Left hindlimb (tissue), 1 donor: ENCODE results near the gene ATG3.
"Not testable (repeated sequence)": the region's sequence is repeated elsewhere in the genome, so short reads cannot be mapped to it uniquely, and the experiment has no call there.

Experiments used
- DNase-seq: peaks from one replicate; pipeline ENCODE4 v3.0.0-alpha.2; 2018

The ATG3 gene

DNA sequence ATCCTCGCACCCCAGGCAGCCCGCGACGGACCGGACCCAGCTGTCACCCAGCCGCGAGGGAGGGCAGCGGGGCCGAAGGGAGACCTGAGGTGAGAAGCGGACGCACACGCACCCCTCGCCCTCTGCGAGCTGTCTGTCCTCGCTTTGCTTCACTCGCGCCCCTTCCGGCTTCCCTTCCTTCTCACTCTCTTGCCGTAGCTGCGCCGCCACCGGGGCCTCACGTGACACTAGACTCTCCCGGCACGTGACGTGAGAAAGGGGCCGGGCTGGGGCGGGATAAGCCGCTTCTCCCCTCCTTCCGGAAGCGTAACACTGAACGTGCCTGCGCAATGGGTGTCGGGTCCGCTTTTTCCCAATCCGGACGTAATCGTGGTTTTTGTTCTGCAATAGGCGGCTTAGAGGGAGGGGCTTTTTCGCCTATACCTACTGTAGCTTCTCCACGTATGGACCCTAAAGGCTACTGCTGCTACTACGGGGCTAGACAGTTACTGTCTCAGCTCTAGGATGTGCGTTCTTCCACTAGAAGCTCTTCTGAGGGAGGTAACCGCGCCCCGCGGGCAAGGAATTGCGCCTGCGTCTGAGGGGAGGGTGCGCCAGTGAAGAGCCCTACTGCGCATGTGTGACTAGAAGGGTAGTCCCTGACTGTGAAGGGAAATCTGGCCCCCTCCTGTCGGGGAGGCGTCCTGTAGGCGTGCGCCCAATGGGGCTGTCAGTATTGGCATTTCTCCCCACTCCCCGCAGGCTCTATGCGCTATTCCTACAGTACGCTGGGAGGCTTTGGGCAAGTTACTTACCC is at the start of gene ATG3, which contains the start of gene SLC35A5:
ATG3 (minus strand) TSS at position 229 of the 796 bp plus-strand sequence. CDS start 434 bp downstream, outside the sequence.
SLC35A5 (plus strand) TSS at position 312 of the 796 bp plus-strand sequence. CDS start 1,359 bp downstream, outside the sequence.
- peak; percentile 99 for DNase-seq

DNA sequence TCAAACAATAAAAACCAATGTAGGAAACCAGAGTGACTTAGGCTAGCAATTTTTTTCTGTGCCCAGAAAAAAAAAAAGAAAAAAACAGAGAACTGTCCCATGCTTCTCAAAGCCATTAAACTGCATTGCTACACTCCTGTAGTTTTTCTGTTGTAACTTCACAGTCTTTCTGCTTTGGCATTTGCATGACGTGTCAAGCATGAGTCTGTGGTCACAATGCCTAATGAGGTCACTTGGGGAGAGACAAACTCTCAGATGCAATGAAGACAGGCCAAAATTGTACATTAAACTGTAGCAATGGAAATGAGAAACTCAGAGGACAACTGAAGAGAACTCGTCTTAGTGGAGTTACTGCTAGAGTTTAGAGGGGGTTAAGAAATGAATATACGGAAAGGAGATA is 48.4 kb upstream of the ATG3 start:
- no peak for DNase-seq

DNA sequence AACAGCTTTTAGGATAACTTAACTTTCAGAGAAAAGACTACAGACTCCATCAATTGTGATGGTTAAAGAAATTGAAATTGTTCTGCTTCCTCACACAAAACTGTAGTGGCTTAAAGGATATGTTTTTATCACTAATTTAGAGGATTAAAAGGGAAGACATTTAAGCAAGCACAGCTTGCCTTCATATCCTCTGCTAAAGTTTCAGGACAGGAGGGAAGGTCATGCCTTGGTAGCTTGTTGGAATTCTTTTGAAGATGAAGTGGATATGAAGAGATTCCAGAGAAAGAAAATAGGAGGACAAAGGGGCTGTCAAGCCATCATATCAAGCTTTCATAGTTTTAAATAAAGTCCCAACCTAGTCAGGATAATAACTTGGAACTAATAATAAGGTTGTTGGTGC is 46.1 kb upstream of the ATG3 start:
- no peak for DNase-seq

DNA sequence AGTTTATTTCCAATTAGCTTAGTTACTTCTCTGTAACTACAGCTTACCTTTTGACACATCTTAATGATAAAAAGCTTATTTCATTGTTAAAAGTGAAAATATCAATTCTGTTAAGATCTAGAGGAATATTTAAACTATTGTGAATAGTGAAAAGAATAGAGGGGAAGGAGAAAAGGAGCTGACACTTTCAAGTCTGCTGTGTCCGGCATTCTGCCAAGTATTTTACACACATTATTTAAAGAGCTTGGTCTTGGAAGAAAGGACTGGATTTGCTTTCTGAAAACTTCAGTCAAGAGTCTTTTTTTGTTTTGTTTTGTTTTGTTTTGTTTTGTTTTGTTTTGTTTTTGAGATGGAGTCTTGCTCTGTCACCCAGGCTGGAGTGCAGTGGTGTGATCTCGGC is 44.3 kb upstream of the ATG3 start:
- DNase-seq: no peak

DNA sequence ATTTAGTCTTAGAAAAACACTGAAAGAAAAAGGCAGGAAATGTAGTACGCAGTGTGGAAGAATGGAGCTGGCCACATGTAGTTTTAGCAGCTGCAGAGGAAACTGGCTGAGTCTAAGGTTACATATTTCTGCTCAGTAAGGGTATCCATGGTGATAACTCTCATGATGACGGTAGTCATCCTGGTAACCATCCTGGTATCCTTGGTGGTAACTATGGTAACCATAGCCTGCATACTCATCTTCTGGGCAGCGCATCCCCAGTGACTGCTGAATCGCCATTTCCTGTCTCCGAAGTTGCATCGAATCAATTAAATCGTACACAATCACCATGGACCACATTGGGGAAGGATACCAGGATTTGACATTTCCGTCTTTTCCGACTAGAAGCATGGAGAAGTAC is 43.5 kb upstream of the ATG3 start:
- peak; percentile 45 for DNase-seq

DNA sequence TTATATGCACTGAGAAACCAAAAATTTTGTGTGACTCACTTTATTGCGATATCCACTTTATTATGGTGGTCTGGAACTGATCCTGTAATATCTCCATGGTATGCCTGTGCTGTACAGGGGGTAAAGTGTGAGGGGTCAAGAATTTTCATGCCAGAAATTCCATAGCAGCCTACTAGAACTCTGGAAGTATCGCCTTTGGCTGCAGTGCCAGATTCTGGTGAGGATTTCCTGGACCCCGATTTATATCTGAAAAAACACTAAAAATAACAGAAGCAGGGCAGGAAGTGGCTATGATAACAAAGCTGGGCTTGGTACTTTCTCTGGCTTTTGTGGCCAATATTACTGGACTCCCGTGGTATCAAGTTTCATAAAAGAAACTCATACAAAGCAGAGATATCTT is 42.8 kb upstream of the ATG3 start:
- DNase-seq: no peak

DNA sequence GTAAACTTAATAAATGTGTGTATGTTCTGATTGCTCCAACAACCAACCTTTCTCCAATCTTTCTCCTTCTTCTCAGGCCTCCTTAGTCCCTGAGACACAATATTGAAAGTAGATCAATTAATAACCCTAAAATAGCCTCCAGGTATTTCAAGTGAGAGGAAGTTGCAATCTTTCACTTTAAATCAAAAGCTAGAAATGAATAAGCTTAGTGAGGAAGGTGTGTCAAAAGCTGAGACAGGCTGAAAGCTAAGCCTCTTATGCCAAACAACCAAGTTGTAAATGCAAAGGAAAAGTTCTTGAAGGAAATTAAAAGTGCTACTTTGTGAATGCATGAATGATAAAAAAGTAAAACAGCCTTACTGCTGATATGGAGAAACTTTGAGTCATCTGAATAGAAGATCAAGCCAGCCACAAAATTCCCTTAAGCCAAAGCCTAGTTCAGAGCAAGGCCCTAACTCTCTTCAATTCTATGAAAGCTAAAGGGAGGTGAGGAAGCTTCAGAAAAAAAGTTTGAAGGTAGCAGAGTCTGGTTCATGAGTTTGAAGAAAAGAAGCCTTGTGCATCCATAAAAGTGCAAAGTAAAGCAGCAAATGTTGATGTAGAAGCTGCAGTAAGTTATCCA is 40.6 kb upstream of the ATG3 start:
- DNase-seq: no peak

DNA sequence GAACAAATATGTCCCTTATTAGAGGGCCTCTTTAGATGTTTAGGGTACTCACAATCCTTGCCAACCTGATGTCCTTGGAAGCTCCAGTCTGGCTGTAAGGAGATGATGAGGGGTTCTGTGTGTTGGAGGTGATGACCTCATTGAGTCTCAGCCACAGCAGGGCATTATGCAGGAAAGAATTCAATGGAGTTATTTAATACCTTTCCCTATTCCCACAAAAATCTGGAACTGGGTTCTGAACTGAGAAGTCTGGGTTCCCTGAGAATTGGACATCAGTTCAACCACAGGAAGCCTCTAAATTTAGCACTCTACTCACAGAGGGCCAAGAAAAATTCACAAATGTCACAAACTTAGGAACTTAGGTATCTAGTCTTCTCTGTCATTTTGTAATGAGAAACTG is 37.0 kb upstream of the ATG3 start:
- no peak for DNase-seq

DNA sequence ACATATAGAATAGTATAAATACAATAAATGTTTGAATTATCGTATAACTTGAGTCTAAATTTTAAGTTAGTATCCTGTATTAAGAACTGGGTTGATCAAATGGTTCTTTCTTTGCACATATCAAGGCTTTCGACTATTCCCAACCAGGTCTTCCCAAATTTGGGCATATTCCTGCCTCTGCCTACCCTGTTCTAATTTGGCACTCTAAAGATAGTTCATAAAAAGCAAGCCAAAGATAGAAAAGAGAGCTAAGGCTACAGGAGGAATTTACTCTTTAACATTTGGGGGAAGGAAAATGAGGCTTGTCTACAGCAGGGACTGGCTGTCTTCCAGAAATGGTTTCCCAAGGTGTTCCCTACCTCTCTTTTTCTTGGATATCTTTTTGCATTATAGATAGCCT is 36.2 kb upstream of the ATG3 start:
- no peak for DNase-seq

DNA sequence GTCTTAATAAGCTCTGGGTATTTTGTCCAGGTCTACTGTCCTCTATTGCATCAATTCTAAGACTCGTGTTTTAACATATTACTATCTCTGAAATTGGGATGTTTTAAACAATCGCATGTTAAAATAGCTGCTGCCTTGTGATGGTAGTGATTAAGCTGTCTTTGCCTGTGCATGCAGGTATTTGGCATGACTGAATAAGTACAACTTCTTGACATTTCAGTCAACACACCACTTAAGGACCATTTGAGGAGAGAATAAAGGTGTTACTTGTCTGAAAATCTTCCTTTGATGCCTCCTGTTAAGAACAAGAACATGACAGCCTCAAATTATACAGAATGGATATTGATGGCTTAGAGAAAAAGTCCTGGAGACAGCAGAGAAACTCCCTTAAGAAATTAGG is 33.1 kb upstream of the ATG3 start:
- no peak for DNase-seq

DNA sequence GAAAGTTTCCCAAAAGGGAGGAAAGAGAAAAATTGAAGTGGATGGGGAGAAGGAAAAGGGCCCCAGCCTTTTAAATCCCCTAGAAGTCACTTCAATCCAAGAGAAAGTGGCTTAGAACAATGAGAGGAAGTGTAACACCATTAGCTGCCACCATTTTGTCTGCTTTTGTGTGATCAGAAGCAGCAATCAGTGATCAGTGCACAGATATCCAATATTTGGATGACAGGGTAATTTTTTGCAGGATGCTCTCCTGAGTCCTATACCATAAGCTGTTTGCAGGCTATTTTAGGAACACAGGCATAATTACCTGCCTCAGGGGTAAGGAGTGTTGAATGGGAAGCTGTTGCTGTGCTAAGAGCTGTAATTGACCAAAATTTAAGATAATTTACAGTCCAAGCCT is 31.5 kb upstream of the ATG3 start:
- no peak for DNase-seq

DNA sequence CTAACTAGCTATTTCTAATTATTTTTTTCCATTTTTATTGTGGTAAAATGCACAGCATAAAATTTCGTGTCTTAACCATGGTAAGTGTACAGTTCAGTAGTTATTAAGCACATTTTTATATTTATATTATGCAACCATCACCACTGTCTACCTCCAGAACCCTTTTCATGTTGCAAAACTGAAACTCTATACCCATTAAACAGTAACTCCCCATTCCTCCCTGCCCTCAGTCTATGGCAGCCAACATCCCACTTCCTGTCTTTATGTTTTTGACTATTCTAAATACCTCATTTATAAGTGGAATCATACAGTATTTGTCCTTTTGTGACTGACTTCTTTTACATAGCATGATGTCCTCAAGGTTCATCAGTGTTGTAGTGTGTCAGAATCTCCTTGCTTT is 25.6 kb upstream of the ATG3 start:
- DNase-seq: no peak

DNA sequence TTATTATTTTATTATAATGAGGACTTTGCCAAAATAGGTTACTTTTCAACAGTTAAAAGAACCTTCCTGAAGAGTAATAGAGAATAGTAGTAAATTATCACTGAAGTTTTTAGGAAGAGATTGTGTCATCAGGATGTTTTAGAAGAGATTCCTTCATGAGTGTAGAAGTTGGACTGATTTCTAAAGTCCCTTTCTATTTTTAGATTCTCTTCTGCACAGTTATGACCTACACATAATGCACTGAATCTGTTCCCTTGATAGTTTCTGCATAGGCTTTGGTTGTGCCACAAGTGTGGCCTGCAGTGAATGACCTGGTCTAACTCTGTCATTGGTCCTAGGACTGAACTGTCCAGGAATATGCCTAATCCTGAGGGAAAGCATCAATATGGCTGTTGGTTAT is 24.0 kb upstream of the ATG3 start:
- no peak for DNase-seq

DNA sequence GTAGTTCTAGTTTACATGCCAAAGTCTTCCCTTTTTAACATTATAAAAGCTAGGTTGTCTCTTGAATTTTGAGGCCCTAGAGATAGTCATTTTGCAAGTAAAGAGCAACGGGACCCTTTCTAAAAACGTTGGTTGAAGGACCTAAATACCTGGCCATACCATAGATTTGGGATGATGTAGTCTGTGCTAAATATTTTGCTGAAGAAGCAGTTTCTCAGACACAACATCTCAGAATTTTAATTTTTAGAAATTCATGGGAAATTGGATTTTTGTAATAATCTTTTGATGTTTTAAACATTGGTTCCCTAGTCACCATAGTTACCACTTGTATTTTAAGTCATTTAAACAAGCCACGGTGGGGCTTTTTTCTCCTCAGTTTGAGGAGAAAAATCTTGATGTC is 21.3 kb upstream of the ATG3 start:
- DNase-seq: no peak

DNA sequence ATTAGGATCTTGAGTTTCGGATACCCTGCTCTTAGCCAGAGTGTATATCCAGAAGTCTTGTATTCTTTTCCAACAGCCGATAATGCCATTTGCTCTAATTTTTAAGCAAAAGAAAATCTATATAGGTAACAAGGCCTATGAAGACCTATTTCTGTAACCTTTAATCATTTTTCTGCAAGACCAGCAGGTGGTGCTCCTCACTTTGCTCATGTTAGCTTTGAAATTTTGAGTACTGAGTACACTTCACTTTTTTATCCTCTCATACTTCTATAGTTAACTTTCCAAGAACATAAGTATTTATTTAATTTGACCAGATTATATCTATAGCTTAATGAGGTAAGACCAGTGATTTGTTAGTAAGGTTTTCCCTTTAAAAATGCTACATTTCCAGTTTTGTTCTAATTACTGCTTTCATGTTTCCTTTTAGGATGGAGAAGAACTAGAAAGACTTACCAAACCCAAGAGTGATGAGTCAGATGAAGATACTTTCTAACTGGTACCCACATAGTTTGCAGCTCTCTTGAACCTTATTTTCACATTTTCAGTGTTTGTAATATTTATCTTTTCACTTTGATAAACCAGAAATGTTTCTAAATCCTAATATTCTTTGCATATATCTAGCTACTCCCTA is 20.6 kb upstream of the ATG3 start:
- DNase-seq: no peak

DNA sequence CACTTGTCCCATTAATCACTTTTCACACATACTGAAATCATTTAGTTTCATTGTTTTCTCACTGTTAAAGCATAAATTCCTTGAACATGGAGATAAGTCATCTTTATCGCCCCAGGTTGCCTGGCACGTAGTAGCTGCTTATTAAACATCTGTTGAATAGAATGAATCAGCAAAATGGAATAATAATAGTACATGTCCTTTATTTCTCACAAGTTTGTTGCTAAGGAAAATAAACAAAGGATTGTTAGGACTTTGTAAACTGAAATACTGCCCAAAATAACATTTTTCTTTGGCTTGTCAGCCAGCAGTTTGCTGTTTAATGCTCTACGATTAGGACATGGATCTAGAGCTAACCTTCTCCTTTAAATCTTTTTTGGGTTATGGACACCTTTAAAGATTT is 17.9 kb upstream of the ATG3 start:
- DNase-seq: no peak

DNA sequence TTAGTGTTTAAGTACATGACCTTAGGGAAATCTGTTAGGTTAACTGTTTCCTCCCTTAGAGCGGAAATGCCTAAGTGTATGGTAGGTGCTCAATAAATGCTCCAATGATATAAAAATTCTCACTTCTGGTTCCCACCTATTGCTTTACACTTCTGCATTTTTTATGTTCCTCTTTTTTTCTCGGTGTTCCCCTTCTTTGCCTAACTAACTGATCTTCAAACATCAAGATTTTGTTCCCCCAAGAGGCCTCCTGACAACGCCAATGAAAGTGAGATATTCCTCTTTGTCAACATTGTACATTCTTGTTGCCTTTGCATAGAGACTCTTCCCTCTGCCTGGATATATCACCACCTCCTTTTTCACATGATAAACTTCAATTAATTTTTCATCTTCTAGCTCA is 17.5 kb upstream of the ATG3 start:
- DNase-seq: no peak

DNA sequence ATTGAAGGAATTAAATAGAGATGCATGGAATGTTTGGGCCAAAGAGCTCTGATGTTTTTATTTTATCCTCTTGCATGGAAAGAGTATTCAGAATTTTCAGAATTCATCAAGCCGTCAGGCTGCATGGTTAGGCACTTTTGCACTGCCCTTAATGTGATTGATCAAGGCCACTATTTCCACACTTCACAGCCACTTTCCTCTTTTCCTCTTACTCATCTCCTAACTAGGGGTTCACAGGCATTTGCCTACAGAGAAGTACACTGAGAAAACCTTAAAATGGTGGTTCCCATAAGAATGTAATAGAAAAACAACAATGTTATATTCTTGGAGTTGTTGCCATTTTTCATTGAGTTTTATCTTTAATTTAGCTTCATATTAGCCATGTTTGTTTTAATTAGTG is 10.9 kb upstream of the ATG3 start:
- DNase-seq: no peak

DNA sequence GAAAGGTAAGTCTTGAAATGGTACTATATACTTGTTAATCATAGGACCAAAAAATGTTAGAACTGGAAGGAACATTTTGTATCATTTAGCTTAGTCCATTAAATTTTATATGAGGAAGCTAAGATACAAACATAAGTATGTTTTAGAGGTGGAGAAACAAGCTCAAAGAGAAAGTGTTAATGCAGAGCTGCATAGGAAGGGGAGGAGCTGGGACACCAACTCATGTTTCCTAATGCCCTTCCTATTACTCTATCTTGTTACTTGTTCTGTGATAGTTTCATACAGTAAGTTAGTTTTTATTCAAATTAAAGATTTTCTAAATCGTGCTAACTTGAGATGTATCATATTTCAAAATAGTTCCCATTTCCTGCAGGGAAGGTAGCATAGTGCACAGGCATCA is 7.5 kb upstream of the ATG3 start:
- DNase-seq: no peak

DNA sequence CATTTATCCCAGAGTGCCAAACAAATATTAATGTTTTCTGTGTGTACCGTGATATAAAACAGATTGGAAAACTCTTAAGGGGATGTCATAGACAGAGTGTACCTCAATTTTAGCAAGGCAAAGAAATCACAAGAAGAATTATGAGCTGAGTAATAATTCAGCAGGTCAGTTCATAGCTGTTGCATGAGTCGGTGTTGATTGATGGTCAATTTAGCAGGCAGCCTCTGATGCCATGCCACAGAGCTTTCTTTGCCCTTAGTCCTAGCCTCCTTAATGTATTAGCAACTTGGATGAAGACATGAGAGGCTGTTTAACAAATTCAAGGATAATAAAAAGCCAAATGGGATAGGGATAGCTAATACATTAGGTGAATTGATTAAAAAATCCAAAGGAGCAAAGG is 6.9 kb upstream of the ATG3 start:
- DNase-seq: no peak

DNA sequence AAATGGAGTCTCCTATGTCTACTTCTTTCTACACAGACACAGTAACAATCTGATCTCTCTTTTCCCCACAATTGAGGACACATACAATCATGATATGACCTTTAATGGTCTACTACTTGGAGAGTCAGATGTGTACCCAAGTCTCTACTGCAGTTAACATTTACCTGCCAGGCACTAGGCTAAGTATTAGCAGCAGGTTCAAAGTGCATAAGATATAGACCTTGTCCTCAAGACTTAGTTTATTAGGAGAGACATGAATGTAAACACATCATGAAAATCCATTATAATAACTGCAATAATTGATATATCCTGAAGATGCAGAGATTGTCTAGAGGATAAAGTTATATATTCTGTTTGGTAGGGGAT is 3.2 kb upstream of the ATG3 start:
- DNase-seq: no peak

DNA sequence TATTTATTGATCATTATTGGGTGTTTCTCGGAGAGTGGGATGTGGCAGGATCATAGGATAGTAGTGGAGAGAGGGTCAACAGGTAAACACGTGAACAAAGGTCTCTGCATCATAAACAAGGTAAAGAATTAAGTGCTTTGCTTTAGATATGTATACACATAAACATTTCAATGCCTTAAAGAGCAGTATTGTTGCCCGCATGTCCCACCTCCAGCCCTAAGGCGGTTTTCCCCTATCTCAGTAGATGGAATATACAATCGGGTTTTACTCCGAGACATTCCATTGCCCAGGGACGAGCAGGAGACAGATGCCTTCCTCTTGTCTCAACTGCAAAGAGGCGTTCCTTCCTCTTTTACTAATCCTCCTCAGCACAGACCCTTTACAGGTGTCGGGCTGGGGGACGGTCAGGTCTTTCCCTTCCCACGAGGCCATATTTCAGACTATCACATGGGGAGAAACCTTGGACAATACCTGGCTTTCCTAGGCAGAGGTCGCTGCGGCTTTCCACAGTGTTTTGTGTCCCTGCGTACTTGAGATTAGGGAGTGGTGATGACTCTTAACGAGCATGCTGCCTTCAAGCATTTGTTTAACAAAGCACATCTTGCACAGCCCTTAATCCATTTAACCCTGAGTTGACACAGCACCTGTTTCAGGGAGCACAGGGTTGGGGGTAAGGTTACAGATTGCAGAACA is 2.6 kb upstream of the ATG3 start:
- not testable (repeated sequence) for DNase-seq

DNA sequence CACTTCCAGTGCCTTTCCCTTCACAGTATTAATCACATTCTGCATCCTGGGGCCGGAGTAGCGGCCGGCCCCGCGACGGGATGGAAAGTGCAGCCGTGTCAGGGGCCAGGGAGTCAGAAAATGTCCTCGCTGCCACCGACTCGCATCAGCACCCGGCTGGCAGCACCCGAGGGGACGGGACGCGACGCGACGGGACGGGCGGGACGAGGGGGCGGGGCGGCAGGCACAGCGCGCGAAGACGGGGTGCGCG is 353 bp downstream of the ATG3 start:
- no peak for DNase-seq
